Activated CD4-positive, alpha-beta T cell treated with anti-CD3 and anti-CD28 coated beads, Interleukin-2, amount 50 U/mL, for 16 hours (primary cell): Measurements from ENCODE around the gene BANP.
"Not testable (repeated sequence)": the region's sequence is repeated elsewhere in the genome, so short reads cannot be mapped to it uniquely, and the experiment has no call there.

Source experiments
- DNase-seq: peaks from one replicate; pipeline ENCODE4 v3.0.0-alpha.2; 2020

The BANP gene

GRCh38 chr16:87966685-87967185, 15.5 kb downstream of the BANP start:
- no peak for DNase-seq

GRCh38 chr16:87968541-87968940, 17.3 kb downstream of the BANP start:
- no peak for DNase-seq

GRCh38 chr16:87970186-87970585, 19.0 kb downstream of the BANP start:
- DNase-seq: no peak

GRCh38 chr16:87971933-87972332, 20.7 kb downstream of the BANP start:
- no peak for DNase-seq

GRCh38 chr16:87973717-87974116, 22.5 kb downstream of the BANP start:
- no peak for DNase-seq

- no peak for DNase-seq
These were observed 22.9 kb downstream of the BANP start for GRCh38 chr16:87974178-87974577.

- no peak for DNase-seq
These were observed 25.4 kb downstream of the BANP start for GRCh38 chr16:87976665-87977064.

GRCh38 chr16:87978127-87978526, 26.9 kb downstream of the BANP start:
- no peak for DNase-seq

- DNase-seq: no peak
These were observed 28.1 kb downstream of the BANP start for GRCh38 chr16:87979352-87979751.

GRCh38 chr16:87979911-87980630, 28.8 kb downstream of the BANP start:
- DNase-seq: not testable (repeated sequence)

- peak; percentile 73 for DNase-seq
These were observed 30.1 kb downstream of the BANP start for GRCh38 chr16:87981376-87981775.

GRCh38 chr16:87982581-87983041, 31.4 kb downstream of the BANP start:
- DNase-seq: no peak

GRCh38 chr16:87983072-87983736, 32.0 kb downstream of the BANP start:
- not testable (repeated sequence) for DNase-seq

GRCh38 chr16:87983737-87984097, 32.5 kb downstream of the BANP start:
- DNase-seq: peak; percentile 74

GRCh38 chr16:87984180-87984579, 32.9 kb downstream of the BANP start:
- DNase-seq: not testable (repeated sequence)

GRCh38 chr16:87984632-87985267, 33.5 kb downstream of the BANP start:
- DNase-seq: no peak

- not testable (repeated sequence) for DNase-seq
These were observed 34.3 kb downstream of the BANP start for GRCh38 chr16:87985493-87985892.

GRCh38 chr16:87986361-87986849, 35.2 kb downstream of the BANP start:
- DNase-seq: peak; percentile 58

- not testable (repeated sequence) for DNase-seq
These were observed 37.4 kb downstream of the BANP start for GRCh38 chr16:87988596-87988995.

GRCh38 chr16:87990254-87990653, 39.0 kb downstream of the BANP start:
- not testable (repeated sequence) for DNase-seq

GRCh38 chr16:87992142-87992541, 40.9 kb downstream of the BANP start:
- DNase-seq: not testable (repeated sequence)

- no peak for DNase-seq
These were observed 42.7 kb downstream of the BANP start for GRCh38 chr16:87993901-87994300.

- no peak for DNase-seq
These were observed 44.4 kb downstream of the BANP start for GRCh38 chr16:87995644-87996043.
